Measurements from ENCODE around the gene KRTAP7-1. TPM values are rescaled to one million over a fixed set of nuclear protein-coding genes. Genes with fewer than 3 reads are reported as not detected.

Gene KRTAP7-1
- polyA plus RNA-seq, 3 donors = 0.13 TPM; not detected in 2

GRCh38 chr21:30793581-30794314 lies 35.8 kb downstream of the KRTAP7-1 start:
- Histone ChIP-seq H4K20me1 (ENCODE audit: insufficient read depth, low read length) (no peaks in the 10 kb centered on the region), H3K9ac (ENCODE audit: insufficient read depth, low read length, poor library complexity, severe bottlenecking) (no peak overlapping the region), H2AFZ (ENCODE audit: insufficient read depth, low read depth, low read length, poor library complexity, severe bottlenecking) (no peak overlapping the region), H3K4me1 (ENCODE audit: control insufficient read depth in 1 of 2, insufficient read depth in 2 of 2, low read length in 2 of 2) (no peaks in the 10 kb centered on the region), H3K4me2 (replicated peaks; ENCODE audit: extremely low read depth, low read length, poor library complexity, severe bottlenecking) (no peak overlapping the region), H3K9me3 (replicated peaks in 1 of 2; ENCODE audit: control insufficient read depth in 1 of 2, insufficient read depth in 1 of 2, low read length in 2 of 2) (no peaks in the 10 kb centered on the region), H3K4me3 (replicated peaks in 1 of 3; ENCODE audit: low read depth in 2 of 3, low read length in 3 of 3) (no peak overlapping the region), H3K27me3 (ENCODE audit: control insufficient read depth in 2 of 2, insufficient read depth in 2 of 2, low read length in 2 of 2) (no peaks in the 10 kb centered on the region), H3K79me2 (ENCODE audit: insufficient read depth, low read length) (no peaks in the 10 kb centered on the region), H3K36me3 (replicated peaks in 1 of 2; ENCODE audit: control insufficient read depth in 1 of 2, insufficient read depth in 2 of 2, low read length in 2 of 2) (no peaks in the 10 kb centered on the region), H3K27ac (ENCODE audit: low read depth in 1 of 2, low read length in 2 of 2) (no peak overlapping the region)
- Mint-ChIP-seq H3K36me3 (no peaks in the 10 kb centered on the region), H3K9me3 (peaks cover 0 to 5% (median 2%) of the 10 kb centered on the region in 7 donors), H3K4me1 (no peaks in the 10 kb centered on the region), H3K27ac (no peak overlapping the region), H3K27me3 (ENCODE audit: low read depth in 3 of 3) (no peaks in the 10 kb centered on the region), H3K4me3 (no peak overlapping the region)
- intact Hi-C loops (cut with micrococcal nuclease) = no loop called here
- TF ChIP-seq CTCF (IDR thresholded peaks at IDR 0.05) = no peak
- WGBS (ENCODE audit: insufficient coverage) = 100% methylated on average over 1 of the region's 2 CpGs
- no peak for DNase-seq

DNA sequence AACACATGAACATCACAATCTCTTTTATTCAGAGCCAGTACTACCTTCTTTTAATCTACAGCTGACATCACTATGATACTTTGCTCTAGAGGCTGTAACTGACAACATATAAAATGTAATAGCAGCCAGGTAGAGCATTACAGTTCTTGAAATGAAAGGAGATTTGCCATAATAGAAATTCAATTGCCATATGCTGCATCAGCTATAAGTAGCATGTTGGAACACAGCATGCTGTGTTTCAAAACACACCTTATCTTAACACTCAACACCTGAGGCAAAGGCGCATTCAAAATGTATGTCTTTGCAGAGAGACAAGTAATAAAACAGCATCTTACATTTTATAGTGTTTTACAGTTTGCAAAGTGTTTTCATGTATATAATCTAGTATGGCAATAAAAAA lies 50.3 kb downstream of the KRTAP7-1 start:
- Histone ChIP-seq H2AFZ (ENCODE audit: insufficient read depth, low read depth, low read length, poor library complexity, severe bottlenecking) (no peak overlapping the region), H3K4me1 (ENCODE audit: control insufficient read depth in 1 of 2, insufficient read depth in 2 of 2, low read length in 2 of 2) (no peaks in the 10 kb centered on the region), H3K4me2 (replicated peaks; ENCODE audit: extremely low read depth, low read length, poor library complexity, severe bottlenecking) (no peak overlapping the region), H3K36me3 (replicated peaks in 1 of 2; ENCODE audit: control insufficient read depth in 1 of 2, insufficient read depth in 2 of 2, low read length in 2 of 2) (no peaks in the 10 kb centered on the region), H3K79me2 (ENCODE audit: insufficient read depth, low read length) (no peaks in the 10 kb centered on the region), H3K27me3 (ENCODE audit: control insufficient read depth in 2 of 2, insufficient read depth in 2 of 2, low read length in 2 of 2) (no peaks in the 10 kb centered on the region), H3K27ac (ENCODE audit: low read depth in 1 of 2, low read length in 2 of 2) (no peak overlapping the region), H3K9me3 (replicated peaks in 1 of 2; ENCODE audit: control insufficient read depth in 1 of 2, insufficient read depth in 1 of 2, low read length in 2 of 2) (no peaks in the 10 kb centered on the region), H4K20me1 (ENCODE audit: insufficient read depth, low read length) (no peaks in the 10 kb centered on the region), H3K4me3 (replicated peaks in 1 of 3; ENCODE audit: low read depth in 2 of 3, low read length in 3 of 3) (no peak overlapping the region), H3K9ac (ENCODE audit: insufficient read depth, low read length, poor library complexity, severe bottlenecking) (no peak overlapping the region)
- TF ChIP-seq CTCF (IDR thresholded peaks at IDR 0.05) = no peak
- H3K9me3 Mint-ChIP-seq = peaks cover 0 to 8% (median 1%) of the 10 kb centered on the region in 7 donors
- H3K4me3 Mint-ChIP-seq = no peak overlapping the region
- WGBS (ENCODE audit: insufficient coverage) = no CpG with 5 or more reads among the region's 1 CpG
- no peak for DNase-seq
- no peaks in the 10 kb centered on the region for H3K4me1 Mint-ChIP-seq
- no peak overlapping the region for H3K27ac Mint-ChIP-seq
- intact Hi-C loops (cut with micrococcal nuclease) = no loop called here
- no peaks in the 10 kb centered on the region for H3K27me3 Mint-ChIP-seq (ENCODE audit: low read depth in 3 of 3)
- H3K36me3 Mint-ChIP-seq = no peaks in the 10 kb centered on the region

Small RNA genes within 50 kb of the gene (small RNA-seq; reads per million reads assigned to genes)
- gene KRTAP8-2P (ENCODE audit: insufficient read length, low read depth) = not detected
- not detected for gene KRTAP8-3P (ENCODE audit: insufficient read length, low read depth)

Other genes starting within 250 kb of the KRTAP7-1 start
- gene KRTAP22-2, start 239.4 kb downstream of the KRTAP7-1 start, polyA plus RNA-seq = not detected
- not detected for gene KRTAP6-3, start 237.3 kb downstream of the KRTAP7-1 start, polyA plus RNA-seq
- not detected for gene KRTAP6-2, start 230.9 kb downstream of the KRTAP7-1 start, polyA plus RNA-seq
- gene KRTAP22-1, start 228.7 kb downstream of the KRTAP7-1 start, polyA plus RNA-seq = not detected
- not detected for gene KRTAP6-1, start 215.8 kb downstream of the KRTAP7-1 start, polyA plus RNA-seq
- gene KRTAP20-1, start 213.3 kb downstream of the KRTAP7-1 start, polyA plus RNA-seq = not detected
- not detected for gene KRTAP20-4, start 209.1 kb downstream of the KRTAP7-1 start, polyA plus RNA-seq
- not detected for gene KRTAP20-2, start 194.6 kb downstream of the KRTAP7-1 start, polyA plus RNA-seq
- not detected for gene KRTAP20-3, start 186.9 kb downstream of the KRTAP7-1 start, polyA plus RNA-seq
- gene KRTAP21-3, start 111.0 kb downstream of the KRTAP7-1 start, polyA plus RNA-seq = not detected
- not detected for gene KRTAP21-2, start 82.5 kb downstream of the KRTAP7-1 start, polyA plus RNA-seq
- not detected for gene KRTAP21-1, start 74.3 kb downstream of the KRTAP7-1 start, polyA plus RNA-seq
- not detected for gene KRTAP8-1, start 16.5 kb downstream of the KRTAP7-1 start, polyA plus RNA-seq
- gene KRTAP11-1, start 51.8 kb upstream of the KRTAP7-1 start, polyA plus RNA-seq = not detected
- not detected for gene KRTAP19-8, start 208.7 kb upstream of the KRTAP7-1 start, polyA plus RNA-seq

All from CD14-positive monocyte (primary cell).